GM21528 (cell line): ENCODE measurements around the gene ZIC5.
"Not testable (repeated sequence)": the region's sequence is repeated elsewhere in the genome, so short reads cannot be mapped to it uniquely, and the experiment has no call there.

ENCODE experiments used
- ATAC-seq: cut with Tn5 transposase; IDR thresholded peaks from one replicate; pipeline ENCODE4 v1.9.1; 2021; ENCODE audit warnings: mild to moderate bottlenecking, moderate library complexity; ENCODE audit not compliant: unreplicated experiment, low FRiP score

ZIC5 gene

GRCh38 chr13:99961636-99962035 lies 9.9 kb downstream of the ZIC5 start:
- no peak for ATAC-seq

- no peak for ATAC-seq
These were observed 10.8 kb downstream of the ZIC5 start for GRCh38 chr13:99960663-99961311.

- ATAC-seq, result no peak
These were observed 11.9 kb downstream of the ZIC5 start for GRCh38 chr13:99959540-99960230.

- ATAC-seq, result no peak
These were observed 12.4 kb downstream of the ZIC5 start for GRCh38 chr13:99959127-99959539.

GRCh38 chr13:99958406-99959126 lies 13.0 kb downstream of the ZIC5 start:
- ATAC-seq, result no peak

- no peak for ATAC-seq
These were observed 14.9 kb downstream of the ZIC5 start for GRCh38 chr13:99956473-99957349.

- ATAC-seq, result no peak
These were observed 15.7 kb downstream of the ZIC5 start for GRCh38 chr13:99955747-99956472.

GRCh38 chr13:99955107-99955746 lies 16.3 kb downstream of the ZIC5 start:
- no peak for ATAC-seq

GRCh38 chr13:99953138-99953755 lies 18.3 kb downstream of the ZIC5 start:
- no peak for ATAC-seq

- ATAC-seq, result not testable (repeated sequence)
These were observed 19.9 kb downstream of the ZIC5 start for GRCh38 chr13:99951666-99952065.

- no peak for ATAC-seq
These were observed 21.7 kb downstream of the ZIC5 start for GRCh38 chr13:99949679-99950413.

GRCh38 chr13:99948907-99949678 lies 22.5 kb downstream of the ZIC5 start:
- ATAC-seq, result no peak

- no peak for ATAC-seq
These were observed 23.2 kb downstream of the ZIC5 start for GRCh38 chr13:99948411-99948810.

- ATAC-seq, result no peak
These were observed 23.9 kb downstream of the ZIC5 start for GRCh38 chr13:99947666-99948065.

- not testable (repeated sequence) for ATAC-seq
These were observed 26.1 kb downstream of the ZIC5 start for GRCh38 chr13:99945515-99945914.

GRCh38 chr13:99944606-99945005 lies 27.0 kb downstream of the ZIC5 start:
- no peak for ATAC-seq

- no peak for ATAC-seq
These were observed 27.5 kb downstream of the ZIC5 start for GRCh38 chr13:99944102-99944501.

- ATAC-seq, result no peak
These were observed 29.7 kb downstream of the ZIC5 start for GRCh38 chr13:99941911-99942310.
